CD14-positive monocyte (primary cell): Measurements from ENCODE around the gene MCF2L. TPM values are rescaled to one million over a fixed set of nuclear protein-coding genes. Genes with fewer than 3 reads are reported as not detected.
"Not testable (repeated sequence)": the region's sequence is repeated elsewhere in the genome, so short reads cannot be mapped to it uniquely, and the experiment has no call there.

Experiments
- DNase-seq, 3 donors: peaks; one replicate each; pipeline ENCODE4 v3.0.0-alpha.2; 2011 to 2022
- H2AFZ ChIP-seq: 2 replicates; pipeline ENCODE4 v1.6.0; 2012; ENCODE audit warnings: mild to moderate bottlenecking, low read depth, low read length, inconsistent platforms; ENCODE audit not compliant: insufficient read depth, poor library complexity, severe bottlenecking
- H3K27ac ChIP-seq, 2 donors: 1 replicate in 1 of 2; 2 replicates in 1 of 2; pipeline ENCODE4 v1.5.1; 2012 to 2013; ENCODE audit warnings: low read length in 2 of 2, control low read depth in 1 of 2, inconsistent platforms in 1 of 2, low read depth in 1 of 2, mild to moderate bottlenecking in 1 of 2
- H3K27me3 ChIP-seq, 2 donors: one replicate each; pipeline versions ENCODE4 v1.6.0 to v1.6.1; 2011 to 2013; ENCODE audit warnings: low read length in 2 of 2; ENCODE audit not compliant: control insufficient read depth in 2 of 2, insufficient read depth in 2 of 2
- H3K36me3 ChIP-seq, 2 donors: replicated peaks in 1 of 2; 1 replicate in 1 of 2; 2 replicates in 1 of 2; pipeline versions ENCODE4 v1.5.1 to v1.6.1; 2012 to 2013; ENCODE audit warnings: low read length in 2 of 2, control low read depth in 1 of 2, inconsistent platforms in 1 of 2, mild to moderate bottlenecking in 1 of 2; ENCODE audit not compliant: insufficient read depth in 2 of 2, control insufficient read depth in 1 of 2
- H3K4me1 ChIP-seq, 2 donors: 1 replicate in 1 of 2; 2 replicates in 1 of 2; pipeline versions ENCODE4 v1.5.1 to v1.6.1; 2012 to 2013; ENCODE audit warnings: low read length in 2 of 2, control low read depth in 1 of 2, inconsistent platforms in 1 of 2, mild to moderate bottlenecking in 1 of 2, moderate library complexity in 1 of 2; ENCODE audit not compliant: insufficient read depth in 2 of 2, control insufficient read depth in 1 of 2
- H3K4me2 ChIP-seq: replicated peaks from 2 replicates; pipeline ENCODE3; 2012; ENCODE audit warnings: low read length, moderate library complexity, mild to moderate bottlenecking; ENCODE audit not compliant: poor library complexity, severe bottlenecking; ENCODE audit errors: extremely low read depth
- H3K4me3 ChIP-seq, 3 experiments: fragments of 200-600 bp in 1 of 3; sonication (generic) in 1 of 3; replicated peaks in 1 of 3; 1 replicate in 2 of 3; 2 replicates in 1 of 3; pipeline ENCODE4 v1.5.1; 2011 to 2013; ENCODE audit warnings: low read length in 3 of 3, mild to moderate bottlenecking in 3 of 3, control low read depth in 2 of 3, low read depth in 2 of 3, inconsistent platforms in 1 of 3, moderate library complexity in 1 of 3
- H3K79me2 ChIP-seq: 2 replicates; pipeline ENCODE4 v1.6.0; 2012; ENCODE audit warnings: mild to moderate bottlenecking, control low read depth, inconsistent platforms, low read length, moderate library complexity; ENCODE audit not compliant: insufficient read depth
- H3K9ac ChIP-seq: 2 replicates; pipeline ENCODE4 v1.6.0; 2017; ENCODE audit warnings: low read length, mild to moderate bottlenecking; ENCODE audit not compliant: insufficient read depth, poor library complexity, severe bottlenecking
- H3K9me3 ChIP-seq, 2 donors: replicated peaks in 1 of 2; 1 replicate in 1 of 2; 2 replicates in 1 of 2; pipeline versions ENCODE4 v1.5.1 to v1.6.1; 2012 to 2013; ENCODE audit warnings: low read length in 2 of 2, control low read depth in 1 of 2; ENCODE audit not compliant: control insufficient read depth in 1 of 2, insufficient read depth in 1 of 2
- H4K20me1 ChIP-seq: 2 replicates; pipeline ENCODE4 v1.6.0; 2012; ENCODE audit warnings: mild to moderate bottlenecking, low read length, control low read depth, moderate library complexity; ENCODE audit not compliant: insufficient read depth
- H3K27ac Mint-ChIP-seq, 7 donors: one replicate each; pipeline ENCODE4 v1.8.0; 2020; ENCODE audit warnings: mild to moderate bottlenecking in 7 of 7, mixed read lengths in 7 of 7, moderate library complexity in 6 of 7, inconsistent platforms in 2 of 7
- H3K27me3 Mint-ChIP-seq, 3 donors: one replicate each; pipeline ENCODE4 v1.8.0; 2021 to 2022; ENCODE audit warnings: low read depth in 3 of 3, mild to moderate bottlenecking in 3 of 3, mixed read lengths in 3 of 3, moderate library complexity in 3 of 3, inconsistent platforms in 1 of 3
- H3K36me3 Mint-ChIP-seq, 2 donors: one replicate each; pipeline ENCODE4 v1.8.0; 2020; ENCODE audit warnings: mixed read lengths in 2 of 2, inconsistent platforms in 1 of 2, mild to moderate bottlenecking in 1 of 2
- H3K4me1 Mint-ChIP-seq: one replicate; pipeline ENCODE4 v1.8.0; 2020; ENCODE audit warnings: mild to moderate bottlenecking, mixed read lengths
- H3K4me3 Mint-ChIP-seq, 2 donors: one replicate each; pipeline ENCODE4 v1.8.0; 2020; ENCODE audit warnings: mild to moderate bottlenecking in 2 of 2, mixed read lengths in 2 of 2, moderate library complexity in 1 of 2
- H3K9me3 Mint-ChIP-seq, 7 donors: one replicate each; pipeline ENCODE4 v1.8.0; 2020 to 2022; ENCODE audit warnings: mixed read lengths in 7 of 7, mild to moderate bottlenecking in 6 of 7, moderate library complexity in 6 of 7, inconsistent platforms in 2 of 7
- WGBS: methylation state at CpG from one replicate; pipeline ENCODE4 v1.1.5; 2013; ENCODE audit warnings: missing lambda C conversion rate; ENCODE audit not compliant: insufficient coverage; 5-methylcytosine and 5-hydroxymethylcytosine counted together
- intact Hi-C, 2 donors: fragments of 100-400 bp; cut with micrococcal nuclease; formaldehyde crosslinking; loops; one replicate each; pipeline versions ENCODE4 v1.15.0 to v1.15.1; 2023
- polyA plus RNA-seq, 3 donors: library from polyadenylated mRNA; depleted of rRNA in 1 of 3; unstranded in 2 of 3; stranded (reverse) in 1 of 3; fragments of 300-500 nt in 2 of 3; fragments of >200 nt in 1 of 3; fragmentation: Illumina TruSeq in 2 of 3; gene quantifications; 1 replicate in 2 of 3; 2 replicates in 1 of 3; pipeline ENCODE4 v1.2.3, GENCODE V29; 2012 to 2021
- TF ChIP-seq, protein P1 (sequence below): fragments of 200-600 bp; IDR thresholded peaks from one replicate; pipeline ENCODE4 v1.8.0; 2022; ENCODE audit warnings: antibody characterized with exemption, mild to moderate bottlenecking

MCF2L gene
- polyA plus RNA-seq, 3 donors = not detected

DNA sequence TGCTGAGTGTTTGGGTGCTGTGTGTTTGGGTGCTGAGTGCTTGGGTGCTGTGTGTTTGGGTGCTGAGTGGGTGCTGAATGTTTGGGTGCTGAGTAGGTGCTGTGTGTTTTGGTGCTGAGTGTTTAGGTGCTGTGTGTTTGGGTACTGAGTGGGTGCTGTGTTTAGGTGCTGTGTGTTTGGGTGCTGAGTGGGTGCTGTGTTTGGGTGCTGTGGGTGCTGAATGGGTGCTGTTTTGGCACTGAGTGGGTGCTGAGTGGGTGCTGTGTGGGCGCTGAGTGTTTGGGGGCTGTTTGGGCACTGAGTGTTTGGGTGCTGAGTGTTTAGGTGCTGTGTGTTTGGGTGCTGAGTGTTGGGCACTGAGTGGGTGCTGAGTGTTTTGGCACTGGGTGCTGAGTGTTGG lies 88.1 kb downstream of the MCF2L start:
- DNase-seq = no peak
- TF ChIP-seq, protein P1, sequence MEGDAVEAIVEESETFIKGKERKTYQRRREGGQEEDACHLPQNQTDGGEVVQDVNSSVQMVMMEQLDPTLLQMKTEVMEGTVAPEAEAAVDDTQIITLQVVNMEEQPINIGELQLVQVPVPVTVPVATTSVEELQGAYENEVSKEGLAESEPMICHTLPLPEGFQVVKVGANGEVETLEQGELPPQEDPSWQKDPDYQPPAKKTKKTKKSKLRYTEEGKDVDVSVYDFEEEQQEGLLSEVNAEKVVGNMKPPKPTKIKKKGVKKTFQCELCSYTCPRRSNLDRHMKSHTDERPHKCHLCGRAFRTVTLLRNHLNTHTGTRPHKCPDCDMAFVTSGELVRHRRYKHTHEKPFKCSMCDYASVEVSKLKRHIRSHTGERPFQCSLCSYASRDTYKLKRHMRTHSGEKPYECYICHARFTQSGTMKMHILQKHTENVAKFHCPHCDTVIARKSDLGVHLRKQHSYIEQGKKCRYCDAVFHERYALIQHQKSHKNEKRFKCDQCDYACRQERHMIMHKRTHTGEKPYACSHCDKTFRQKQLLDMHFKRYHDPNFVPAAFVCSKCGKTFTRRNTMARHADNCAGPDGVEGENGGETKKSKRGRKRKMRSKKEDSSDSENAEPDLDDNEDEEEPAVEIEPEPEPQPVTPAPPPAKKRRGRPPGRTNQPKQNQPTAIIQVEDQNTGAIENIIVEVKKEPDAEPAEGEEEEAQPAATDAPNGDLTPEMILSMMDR = no peak
- Mint-ChIP-seq H3K9me3 (no peaks in the 10 kb centered on the region), H3K4me3 (no peak overlapping the region), H3K4me1 (no peaks in the 10 kb centered on the region), H3K27me3 (no peaks in the 10 kb centered on the region), H3K27ac (no peak overlapping the region), H3K36me3 (no peaks in the 10 kb centered on the region)
- Histone ChIP-seq H3K9ac (no peak overlapping the region), H3K27me3 (no peaks in the 10 kb centered on the region), H3K36me3 (no peaks in the 10 kb centered on the region), H3K27ac (no peak overlapping the region), H3K4me2 (no peak overlapping the region), H3K79me2 (no peaks in the 10 kb centered on the region), H2AFZ (no peak overlapping the region), H3K4me1 (no peaks in the 10 kb centered on the region), H3K4me3 (no peak overlapping the region), H3K9me3 (peaks cover 12 to 22% of the 10 kb centered on the region in 2 donors), H4K20me1 (no peaks in the 10 kb centered on the region)
- 82% methylated on average over 1 of the region's 1 CpG for WGBS
- intact Hi-C loops = no loop called here

DNA sequence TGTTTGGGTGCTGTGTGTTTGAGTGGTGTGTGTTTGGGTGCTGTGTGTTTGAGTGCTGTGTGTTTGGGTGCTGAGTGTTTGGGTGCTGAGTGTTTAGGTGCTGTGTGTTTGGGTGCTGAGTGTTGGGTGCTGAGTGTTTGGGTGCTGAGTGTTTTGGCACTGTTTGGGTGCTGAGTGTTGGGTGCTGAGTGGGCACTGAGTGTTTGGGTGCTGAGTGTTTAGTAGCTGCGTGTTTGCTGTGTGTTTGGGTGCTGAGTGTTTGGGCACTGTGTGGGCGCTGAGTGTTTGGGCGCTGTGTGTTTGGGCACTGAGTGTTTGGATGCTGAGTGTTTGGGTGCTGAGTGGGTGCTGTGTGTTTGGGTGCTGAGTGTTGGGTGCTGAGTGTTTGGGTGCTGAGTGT lies 88.5 kb downstream of the MCF2L start:
- H3K9ac ChIP-seq, H3K4me2 ChIP-seq, H3K79me2 ChIP-seq, H3K4me1 ChIP-seq, H3K36me3 ChIP-seq, intact Hi-C loops, H3K4me3 ChIP-seq, H3K27ac Mint-ChIP-seq, H3K27me3 Mint-ChIP-seq, H3K4me1 Mint-ChIP-seq, H4K20me1 ChIP-seq, H2AFZ ChIP-seq, DNase-seq, H3K36me3 Mint-ChIP-seq, H3K4me3 Mint-ChIP-seq, H3K27ac ChIP-seq, H3K9me3 Mint-ChIP-seq, H3K27me3 ChIP-seq: not testable (repeated sequence)
- peaks cover 12 to 22% of the 10 kb centered on the region in 2 donors for H3K9me3 ChIP-seq
- 95% methylated on average over 3 of the region's 3 CpGs for WGBS
